B cell (primary cell): ENCODE data around the gene CFAP210. TPM values are rescaled to one million over a fixed set of nuclear protein-coding genes. Genes with fewer than 3 reads are reported as not detected.

Experiments used
- ATAC-seq: fragments of 200-7000 bp; cut with Tn5 transposase; one replicate; pipeline ENCODE4 v1.10.0; 2021; ENCODE audit warnings: low read depth, mild to moderate bottlenecking, moderate number of reproducible peaks, moderate library complexity
- CTCF ChIA-PET: fragments of 350-600 bp; sonication (Branson Sonifier 250); formaldehyde crosslinking; loops from one replicate; lab custom pipeline; 2021; ENCODE audit warnings: antibody characterized with exemption, inconsistent platforms; lab: Charles Lee
- POLR2A ChIA-PET: fragments of 350-600 bp; sonication (Branson Sonifier 250); formaldehyde crosslinking; loops from one replicate; lab custom pipeline; 2021; ENCODE audit warnings: antibody characterized with exemption; lab: Charles Lee
- DNase-seq: peaks from one replicate; pipeline ENCODE4 v3.0.0; 2013
- H2AFZ ChIP-seq: 2 replicates; pipeline ENCODE4 v1.6.1; 2012; ENCODE audit warnings: mild to moderate bottlenecking, low read depth, low read length; ENCODE audit not compliant: insufficient read depth, poor library complexity, severe bottlenecking
- H3K27ac ChIP-seq, 2 donors: 1 replicate in 1 of 2; 2 replicates in 1 of 2; pipeline ENCODE4 v1.5.1; 2012 to 2013; ENCODE audit warnings: low read length in 2 of 2, mild to moderate bottlenecking in 2 of 2, moderate library complexity in 1 of 2
- H3K27me3 ChIP-seq, 4 experiments: fragments of 200-600 bp in 1 of 4; sonication (generic) in 1 of 4; replicated peaks in 1 of 4; 1 replicate in 2 of 4; 2 replicates in 2 of 4; pipeline versions ENCODE4 v1.6.1 to v1.7.0; 2013 to 2016; ENCODE audit warnings: low read length in 3 of 4, mild to moderate bottlenecking in 2 of 4, mixed read lengths in 1 of 4, moderate library complexity in 1 of 4; ENCODE audit not compliant: insufficient read depth in 4 of 4, control insufficient read depth in 3 of 4; ENCODE audit errors: control extremely low read depth in 1 of 4
- H3K36me3 ChIP-seq, 2 experiments: replicated peaks in 1 of 2; 1 replicate in 1 of 2; 2 replicates in 1 of 2; pipeline versions ENCODE4 v1.6.1 to v1.7.1; 2013; ENCODE audit warnings: low read length in 1 of 2; ENCODE audit not compliant: insufficient read depth in 2 of 2, control insufficient read depth in 1 of 2; ENCODE audit errors: control extremely low read depth in 1 of 2, extremely low read depth in 1 of 2
- H3K4me1 ChIP-seq, 2 donors: fragments of 200-600 bp in 1 of 2; sonication (generic) in 1 of 2; 1 replicate in 1 of 2; 2 replicates in 1 of 2; pipeline versions ENCODE4 v1.5.1 to v1.6.1; 2013 to 2017; ENCODE audit warnings: low read length in 2 of 2; ENCODE audit not compliant: control insufficient read depth in 2 of 2, insufficient read depth in 2 of 2
- H3K4me2 ChIP-seq: replicated peaks from 2 replicates; pipeline ENCODE3; 2012; ENCODE audit warnings: mild to moderate bottlenecking, low read depth, low read length; ENCODE audit not compliant: poor library complexity, severe bottlenecking
- H3K4me3 ChIP-seq, 5 experiments: fragments of 200-600 bp in 1 of 5; sonication (generic) in 1 of 5; 1 replicate in 3 of 5; 2 replicates in 2 of 5; pipeline versions ENCODE4 v1.5.1 to v1.7.0; 2011 to 2016; ENCODE audit warnings: low read length in 4 of 5, mild to moderate bottlenecking in 4 of 5, low read depth in 2 of 5, control low read depth in 1 of 5, moderate library complexity in 1 of 5; ENCODE audit not compliant: insufficient read depth in 1 of 5; ENCODE audit errors: control extremely low read depth in 1 of 5, extremely low read depth in 1 of 5
- H3K79me2 ChIP-seq: fragments of 200-600 bp; sonication (generic); one replicate; pipeline ENCODE4 v1.6.0; 2016; ENCODE audit warnings: low read length; ENCODE audit not compliant: control insufficient read depth, insufficient read depth
- H3K9ac ChIP-seq: fragments of 200-600 bp; sonication (generic); 2 replicates; pipeline ENCODE4 v1.6.1; 2017; ENCODE audit warnings: mild to moderate bottlenecking, low read length, moderate library complexity
- H3K9me3 ChIP-seq, 3 donors: one replicate each; pipeline versions ENCODE4 v1.6.1 to v1.7.1; 2013; ENCODE audit warnings: low read length in 2 of 3; ENCODE audit not compliant: control insufficient read depth in 2 of 3, insufficient read depth in 1 of 3; ENCODE audit errors: control extremely low read depth in 1 of 3
- H4K20me1 ChIP-seq: 2 replicates; pipeline ENCODE4 v1.6.0; 2012; ENCODE audit warnings: mild to moderate bottlenecking, low read length; ENCODE audit not compliant: insufficient read depth, control insufficient read depth, poor library complexity, severe bottlenecking
- H3K27ac Mint-ChIP-seq: one replicate; pipeline ENCODE4 v1.8.0; 2021; ENCODE audit warnings: mixed read lengths
- H3K27me3 Mint-ChIP-seq: one replicate; pipeline ENCODE4 v1.8.0; 2021; ENCODE audit warnings: mixed read lengths
- H3K4me1 Mint-ChIP-seq: one replicate; pipeline ENCODE4 v1.8.0; 2021; ENCODE audit warnings: mixed read lengths
- H3K4me3 Mint-ChIP-seq: one replicate; pipeline ENCODE4 v1.8.0; 2021; ENCODE audit warnings: mixed read lengths
- H3K9me3 Mint-ChIP-seq: one replicate; pipeline ENCODE4 v1.8.0; 2022; ENCODE audit warnings: mixed read lengths; ENCODE audit not compliant: insufficient read depth
- EZH2 ChIP-seq: IDR thresholded peaks from 2 replicates; pipeline ENCODE4 v1.6.1; 2012; ENCODE audit warnings: borderline replicate concordance, low read depth, mild to moderate bottlenecking, moderate library complexity, low read length; ENCODE audit not compliant: insufficient read depth, poor library complexity, severe bottlenecking
- WGBS: methylation state at CpG from one replicate; pipeline ENCODE4 v1.1.5; 2013; ENCODE audit warnings: missing lambda C conversion rate; ENCODE audit not compliant: insufficient coverage; 5-methylcytosine and 5-hydroxymethylcytosine counted together
- intact Hi-C: fragments of 100-400 bp; cut with micrococcal nuclease; formaldehyde crosslinking; loops from one replicate; pipeline ENCODE4 v1.10.0; 2022
- polyA plus RNA-seq: library from polyadenylated mRNA; depleted of rRNA; stranded (reverse); fragments of >200 nt; gene quantifications from 2 replicates; pipeline ENCODE4 v1.2.3, GENCODE V29; 2012
- total RNA-seq, 2 donors: library from RNA; stranded (reverse); fragments of 120-200 nt in 1 of 2; gene quantifications; 1 replicate in 1 of 2; 2 replicates in 1 of 2; pipeline versions ENCODE4 v1.2.3 to v1.2.4, GENCODE V29; 2013 to 2022
- TF ChIP-seq, protein P1 (sequence below): fragments of 200-600 bp; IDR thresholded peaks from one replicate; pipeline ENCODE4 v1.8.0; 2022; ENCODE audit warnings: antibody characterized with exemption, mild to moderate bottlenecking

CFAP210 gene
- total and polyA plus RNA-seq, 2 donors (not counting 1 experiment from before 2014, with no cell fraction given), result not detected

- ATAC-seq (no peak), DNase-seq (no peak)
- Histone ChIP-seq H4K20me1 (no peaks in the 10 kb centered on the region), H3K4me3 (no peak overlapping the region), H3K27ac (no peak overlapping the region), H3K4me1 (peaks cover 15 to 18% of the 10 kb centered on the region in 2 donors), H3K9me3 (no peaks in the 10 kb centered on the region), H3K36me3 (no peaks in the 10 kb centered on the region), H3K4me2 (no peak overlapping the region), H3K27me3 (no peaks in the 10 kb centered on the region), H3K79me2 (no peaks in the 10 kb centered on the region), H3K9ac (no peak overlapping the region), H2AFZ (no peak overlapping the region)
- POLR2A ChIA-PET, result no interaction called here
- intact Hi-C loops, result no loop called here
- Mint-ChIP-seq H3K27ac (no peak overlapping the region), H3K4me1 (peaks cover 16% of the 10 kb centered on the region), H3K4me3 (no peak overlapping the region), H3K9me3 (no peaks in the 10 kb centered on the region), H3K27me3 (no peaks in the 10 kb centered on the region)
- 80% methylated on average over 2 of the region's 3 CpGs for WGBS
- CTCF ChIA-PET, result no interaction called here
- TF ChIP-seq EZH2, result no peak
- TF ChIP-seq, protein P1, sequence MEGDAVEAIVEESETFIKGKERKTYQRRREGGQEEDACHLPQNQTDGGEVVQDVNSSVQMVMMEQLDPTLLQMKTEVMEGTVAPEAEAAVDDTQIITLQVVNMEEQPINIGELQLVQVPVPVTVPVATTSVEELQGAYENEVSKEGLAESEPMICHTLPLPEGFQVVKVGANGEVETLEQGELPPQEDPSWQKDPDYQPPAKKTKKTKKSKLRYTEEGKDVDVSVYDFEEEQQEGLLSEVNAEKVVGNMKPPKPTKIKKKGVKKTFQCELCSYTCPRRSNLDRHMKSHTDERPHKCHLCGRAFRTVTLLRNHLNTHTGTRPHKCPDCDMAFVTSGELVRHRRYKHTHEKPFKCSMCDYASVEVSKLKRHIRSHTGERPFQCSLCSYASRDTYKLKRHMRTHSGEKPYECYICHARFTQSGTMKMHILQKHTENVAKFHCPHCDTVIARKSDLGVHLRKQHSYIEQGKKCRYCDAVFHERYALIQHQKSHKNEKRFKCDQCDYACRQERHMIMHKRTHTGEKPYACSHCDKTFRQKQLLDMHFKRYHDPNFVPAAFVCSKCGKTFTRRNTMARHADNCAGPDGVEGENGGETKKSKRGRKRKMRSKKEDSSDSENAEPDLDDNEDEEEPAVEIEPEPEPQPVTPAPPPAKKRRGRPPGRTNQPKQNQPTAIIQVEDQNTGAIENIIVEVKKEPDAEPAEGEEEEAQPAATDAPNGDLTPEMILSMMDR, result no peak
Measured at GRCh38 chr2:169661265-169661664, 32.9 kb downstream of the CFAP210 start.

- H3K9me3 ChIP-seq, result no peaks in the 10 kb centered on the region
- no peak overlapping the region for H3K4me3 ChIP-seq
- DNase-seq, result peak; percentile 55
- H3K4me2 ChIP-seq, result peak overlapping the region; percentile 42
- no peaks in the 10 kb centered on the region for H4K20me1 ChIP-seq
- Mint-ChIP-seq H3K9me3 (no peaks in the 10 kb centered on the region), H3K27ac (peak overlapping the region; percentile 60), H3K4me1 (peaks cover 16% of the 10 kb centered on the region), H3K4me3 (peak overlapping the region; percentile 13), H3K27me3 (no peaks in the 10 kb centered on the region)
- no peaks in the 10 kb centered on the region for H3K27me3 ChIP-seq
- no peaks in the 10 kb centered on the region for H3K36me3 ChIP-seq
- peaks cover 15 to 18% of the 10 kb centered on the region in 2 donors for H3K4me1 ChIP-seq
- H3K27ac ChIP-seq, result peak overlapping the region; percentile 3 to 71
- WGBS, result 0% methylated on average over 1 of the region's 1 CpG
- intact Hi-C loops, result loop anchor here (5.0 kb wide), 1 partner anchor 33 kb away; the partner anchor contains the start of genes CFAP210 and PHOSPHO2
- TF ChIP-seq EZH2, result no peak
- TF ChIP-seq, protein P1, result no peak
- peak overlapping the region; percentile 18 for H3K9ac ChIP-seq
- CTCF ChIA-PET, result no interaction called here
- ATAC-seq, result peak; percentile 73
- peak overlapping the region; percentile 56 for H2AFZ ChIP-seq
- H3K79me2 ChIP-seq, result no peaks in the 10 kb centered on the region
- POLR2A ChIA-PET, result no interaction called here
Measured at GRCh38 chr2:169659320-169659719, 34.9 kb downstream of the CFAP210 start.
